CD8-positive, alpha-beta memory T cell (primary cell): ENCODE data around the gene CYP2U1. TPM values are rescaled to one million over a fixed set of nuclear protein-coding genes. Genes with fewer than 3 reads are reported as not detected.

Experiments
- CTCF ChIA-PET: fragments of 350-600 bp; sonication (Branson Sonifier 250); formaldehyde crosslinking; loops from one replicate; lab custom pipeline; 2021; ENCODE audit warnings: antibody characterized with exemption; lab: Charles Lee
- POLR2A ChIA-PET: fragments of 350-600 bp; sonication (Branson Sonifier 250); formaldehyde crosslinking; loops from one replicate; lab custom pipeline; 2021; ENCODE audit warnings: antibody characterized with exemption; lab: Charles Lee
- DNase-seq, 5 donors: peaks; one replicate each; pipeline versions ENCODE4 v3.0.0 to v3.0.0-alpha.2; 2020 to 2022; ENCODE audit warnings: mixed read lengths in 1 of 5
- H3K27ac ChIP-seq: one replicate; pipeline ENCODE4 v1.7.0; 2013; ENCODE audit warnings: low read depth, mild to moderate bottlenecking, low read length, moderate library complexity
- H3K27me3 ChIP-seq: 2 replicates; pipeline ENCODE4 v1.7.0; 2013; ENCODE audit warnings: low read length, mild to moderate bottlenecking; ENCODE audit not compliant: insufficient read depth, poor library complexity, severe bottlenecking
- H3K36me3 ChIP-seq: 2 replicates; pipeline ENCODE4 v1.7.0; 2013; ENCODE audit warnings: mild to moderate bottlenecking, low read length, moderate library complexity; ENCODE audit not compliant: insufficient read depth
- H3K4me1 ChIP-seq: 2 replicates; pipeline ENCODE4 v1.7.0; 2013; ENCODE audit warnings: mild to moderate bottlenecking, low read length, moderate library complexity; ENCODE audit not compliant: insufficient read depth
- H3K4me3 ChIP-seq: 2 replicates; pipeline ENCODE4 v1.7.0; 2013; ENCODE audit warnings: mild to moderate bottlenecking, low read length
- H3K9me3 ChIP-seq: 2 replicates; pipeline ENCODE4 v1.7.0; 2013; ENCODE audit warnings: mild to moderate bottlenecking, low read length
- H3K27ac Mint-ChIP-seq, 8 donors: one replicate each; pipeline ENCODE4 v1.8.0; 2020 to 2021; ENCODE audit warnings: mixed read lengths in 8 of 8, mild to moderate bottlenecking in 6 of 8, inconsistent platforms in 3 of 8, moderate library complexity in 3 of 8
- H3K27me3 Mint-ChIP-seq, 2 donors: one replicate each; pipeline ENCODE4 v1.8.0; 2020 to 2021; ENCODE audit warnings: mixed read lengths in 2 of 2, mild to moderate bottlenecking in 1 of 2, moderate library complexity in 1 of 2
- H3K36me3 Mint-ChIP-seq, 3 donors: one replicate each; pipeline ENCODE4 v1.8.0; 2020 to 2021; ENCODE audit warnings: mixed read lengths in 3 of 3, inconsistent platforms in 1 of 3, mild to moderate bottlenecking in 1 of 3
- H3K4me1 Mint-ChIP-seq, 3 donors: one replicate each; pipeline ENCODE4 v1.8.0; 2020 to 2021; ENCODE audit warnings: mixed read lengths in 3 of 3, inconsistent platforms in 1 of 3, mild to moderate bottlenecking in 1 of 3
- H3K4me3 Mint-ChIP-seq, 7 donors: one replicate each; pipeline ENCODE4 v1.8.0; 2020 to 2021; ENCODE audit warnings: mixed read lengths in 7 of 7, mild to moderate bottlenecking in 6 of 7, moderate library complexity in 4 of 7, inconsistent platforms in 2 of 7
- H3K9me3 Mint-ChIP-seq, 5 donors: one replicate each; pipeline ENCODE4 v1.8.0; 2020 to 2022; ENCODE audit warnings: mixed read lengths in 5 of 5, mild to moderate bottlenecking in 3 of 5, moderate library complexity in 2 of 5, inconsistent platforms in 1 of 5
- polyA plus RNA-seq: library from polyadenylated mRNA; unstranded; fragments of 300-500 nt; fragmentation: Illumina TruSeq; gene quantifications from one replicate; pipeline ENCODE4 v1.2.3, GENCODE V29; 2021
- total RNA-seq, 2 experiments: library from RNA; stranded (reverse); gene quantifications; one replicate each; pipeline ENCODE4 v1.2.3, GENCODE V29; 2021

Gene CYP2U1
- total and polyA plus RNA-seq, 3 experiments from 2014 or later, result 2.7 to 4.0 (median 2.9) TPM

GRCh38 chr4:107991945-107992630, 60.7 kb downstream of the CYP2U1 start:
- peaks cover 38 to 74% (median 62%) of the 10 kb centered on the region in 3 donors for H3K4me1 Mint-ChIP-seq
- POLR2A ChIA-PET, result no interaction called here
- Histone ChIP-seq H3K9me3 (no peaks in the 10 kb centered on the region), H3K27me3 (no peaks in the 10 kb centered on the region), H3K36me3 (no peaks in the 10 kb centered on the region), H3K4me3 (no peak overlapping the region), H3K4me1 (peaks cover 25% of the 10 kb centered on the region), H3K27ac (no peak overlapping the region)
- H3K9me3 Mint-ChIP-seq, result no peaks in the 10 kb centered on the region
- peak overlapping the region in 4 of 8 donors; percentile 2 to 98 (median 38) for H3K27ac Mint-ChIP-seq
- no peaks in the 10 kb centered on the region for H3K27me3 Mint-ChIP-seq
- CTCF ChIA-PET, result interaction anchor here (1.3 to 1.6 kb wide), 2 partner anchors 9 to 60 kb away, joined by 4 to 5 read pairs; partner anchors contain the start of gene CYP2U1
- peak overlapping the region in 2 of 7 donors; percentile 15 to 16 for H3K4me3 Mint-ChIP-seq
- H3K36me3 Mint-ChIP-seq, result peaks cover 0 to 17% (median 5%) of the 10 kb centered on the region in 3 donors
- no peak for DNase-seq

GRCh38 chr4:107993969-107994368, 62.6 kb downstream of the CYP2U1 start:
- Mint-ChIP-seq H3K36me3 (peaks cover 0 to 18% (median 5%) of the 10 kb centered on the region in 3 donors), H3K9me3 (no peaks in the 10 kb centered on the region), H3K27ac (peak overlapping the region in 1 of 8 donors; percentile 1), H3K4me3 (peak overlapping the region in 1 of 7 donors; percentile 23), H3K27me3 (no peaks in the 10 kb centered on the region), H3K4me1 (peaks cover 33 to 67% (median 64%) of the 10 kb centered on the region in 3 donors)
- Histone ChIP-seq H3K4me3 (no peak overlapping the region), H3K9me3 (no peaks in the 10 kb centered on the region), H3K4me1 (peaks cover 22% of the 10 kb centered on the region), H3K27me3 (no peaks in the 10 kb centered on the region), H3K36me3 (no peaks in the 10 kb centered on the region), H3K27ac (no peak overlapping the region)
- DNase-seq, result no peak
- CTCF ChIA-PET, result interaction anchor here (1.6 kb wide), 1 partner anchor 7 kb away, joined by 4 read pairs; no protein-coding TSS in a partner anchor
- POLR2A ChIA-PET, result interaction anchor here (0.6 kb wide), 1 partner anchor 154 kb away, joined by 3 read pairs; no protein-coding TSS in a partner anchor

GRCh38 chr4:107994894-107995293, 63.5 kb downstream of the CYP2U1 start:
- peak overlapping the region in 3 of 8 donors; percentile 8 to 16 (median 14) for H3K27ac Mint-ChIP-seq
- Histone ChIP-seq H3K9me3 (no peaks in the 10 kb centered on the region), H3K4me1 (peaks cover 20% of the 10 kb centered on the region), H3K36me3 (no peaks in the 10 kb centered on the region), H3K27ac (no peak overlapping the region), H3K4me3 (no peak overlapping the region), H3K27me3 (no peaks in the 10 kb centered on the region)
- H3K4me1 Mint-ChIP-seq, result peaks cover 29 to 64% (median 60%) of the 10 kb centered on the region in 3 donors
- H3K4me3 Mint-ChIP-seq, result peak overlapping the region in 1 of 7 donors; percentile 37
- CTCF ChIA-PET, result no interaction called here
- POLR2A ChIA-PET, result no interaction called here
- no peak for DNase-seq
- H3K27me3 Mint-ChIP-seq, result no peaks in the 10 kb centered on the region
- H3K36me3 Mint-ChIP-seq, result peaks cover 0 to 13% (median 7%) of the 10 kb centered on the region in 3 donors
- H3K9me3 Mint-ChIP-seq, result no peaks in the 10 kb centered on the region

GRCh38 chr4:107996949-107997788, 65.8 kb downstream of the CYP2U1 start:
- no peaks in the 10 kb centered on the region for H3K9me3 Mint-ChIP-seq
- ChIA-PET POLR2A (no interaction called here), CTCF (no interaction called here)
- no peaks in the 10 kb centered on the region for H3K27me3 Mint-ChIP-seq
- Histone ChIP-seq H3K27me3 (no peaks in the 10 kb centered on the region), H3K9me3 (no peaks in the 10 kb centered on the region), H3K36me3 (no peaks in the 10 kb centered on the region), H3K4me3 (no peak overlapping the region), H3K27ac (no peak overlapping the region), H3K4me1 (peaks cover 4% of the 10 kb centered on the region)
- H3K4me3 Mint-ChIP-seq, result no peak overlapping the region
- DNase-seq, result no peak
- peaks cover 4 to 13% (median 9%) of the 10 kb centered on the region in 3 donors for H3K36me3 Mint-ChIP-seq
- peak overlapping the region in 2 of 8 donors; percentile 2 to 68 for H3K27ac Mint-ChIP-seq
- peaks cover 14 to 47% (median 44%) of the 10 kb centered on the region in 3 donors for H3K4me1 Mint-ChIP-seq

- Mint-ChIP-seq H3K27ac (peak overlapping the region in 1 of 8 donors; percentile 48), H3K4me1 (peaks cover 9 to 42% (median 38%) of the 10 kb centered on the region in 3 donors), H3K4me3 (no peak overlapping the region), H3K9me3 (no peaks in the 10 kb centered on the region), H3K27me3 (no peaks in the 10 kb centered on the region), H3K36me3 (peaks cover 4 to 16% (median 9%) of the 10 kb centered on the region in 3 donors)
- H3K4me1 ChIP-seq, result peaks cover 3% of the 10 kb centered on the region
- no peaks in the 10 kb centered on the region for H3K27me3 ChIP-seq
- no peak overlapping the region for H3K4me3 ChIP-seq
- POLR2A ChIA-PET, result no interaction called here
- no peak for DNase-seq
- no peaks in the 10 kb centered on the region for H3K9me3 ChIP-seq
- CTCF ChIA-PET, result no interaction called here
- H3K36me3 ChIP-seq, result no peaks in the 10 kb centered on the region
- no peak overlapping the region for H3K27ac ChIP-seq
Observed at GRCh38 chr4:107997794-107998193, 66.4 kb downstream of the CYP2U1 start.

GRCh38 chr4:107999932-108000539, 68.7 kb downstream of the CYP2U1 start:
- H3K4me3 Mint-ChIP-seq, result no peak overlapping the region
- no peak overlapping the region for H3K27ac ChIP-seq
- H3K27ac Mint-ChIP-seq, result peak overlapping the region in 2 of 8 donors; percentile 4 to 12
- no peak overlapping the region for H3K4me3 ChIP-seq
- H3K36me3 Mint-ChIP-seq, result peaks cover 4 to 17% (median 9%) of the 10 kb centered on the region in 3 donors
- no peaks in the 10 kb centered on the region for H3K9me3 Mint-ChIP-seq
- H3K4me1 ChIP-seq, result peaks cover 25% of the 10 kb centered on the region
- no peaks in the 10 kb centered on the region for H3K36me3 ChIP-seq
- DNase-seq, result no peak
- H3K27me3 Mint-ChIP-seq, result no peaks in the 10 kb centered on the region
- no peaks in the 10 kb centered on the region for H3K27me3 ChIP-seq
- POLR2A ChIA-PET, result no interaction called here
- H3K4me1 Mint-ChIP-seq, result peaks cover 7 to 34% (median 23%) of the 10 kb centered on the region in 3 donors
- CTCF ChIA-PET, result interaction anchor here (1.0 to 1.4 kb wide), 3 partner anchors 9 to 19 kb away, joined by 3 read pairs; no protein-coding TSS in a partner anchor
- no peaks in the 10 kb centered on the region for H3K9me3 ChIP-seq

GRCh38 chr4:108001540-108002135, 70.3 kb downstream of the CYP2U1 start:
- CTCF ChIA-PET, result interaction anchor here (1.3 to 2.7 kb wide), 2 partner anchors 8 to 17 kb away, joined by 4 to 9 read pairs; no protein-coding TSS in a partner anchor
- H3K27ac Mint-ChIP-seq, result no peak overlapping the region

More at GRCh38 chr4:108001540-108002135, 70.3 kb downstream of the CYP2U1 start:
- no peak overlapping the region for H3K4me3 ChIP-seq
- no peaks in the 10 kb centered on the region for H3K27me3 ChIP-seq
- peaks cover 26% of the 10 kb centered on the region for H3K4me1 ChIP-seq
- no peaks in the 10 kb centered on the region for H3K36me3 ChIP-seq
- Mint-ChIP-seq H3K4me1 (peaks cover 12 to 28% (median 23%) of the 10 kb centered on the region in 3 donors), H3K27me3 (no peaks in the 10 kb centered on the region), H3K9me3 (no peaks in the 10 kb centered on the region), H3K4me3 (no peak overlapping the region), H3K36me3 (peaks cover 4 to 14% (median 6%) of the 10 kb centered on the region in 3 donors)
- POLR2A ChIA-PET, result no interaction called here
- DNase-seq, result no peak
- H3K9me3 ChIP-seq, result no peaks in the 10 kb centered on the region
- no peak overlapping the region for H3K27ac ChIP-seq
